GM21515 (cell line): ENCODE results near the gene MCUB.
"Not testable (repeated sequence)": the region's sequence is repeated elsewhere in the genome, so short reads cannot be mapped to it uniquely, and the experiment has no call there.

ENCODE experiments used
- ATAC-seq: cut with Tn5 transposase; IDR thresholded peaks from one replicate; pipeline ENCODE4 v1.9.1; 2021; ENCODE audit not compliant: unreplicated experiment

Gene MCUB

GRCh38 chr4:109676886-109677285 lies 116.8 kb downstream of the MCUB start:
- ATAC-seq, result no peak

GRCh38 chr4:109678472-109678871 lies 118.4 kb downstream of the MCUB start:
- ATAC-seq, result not testable (repeated sequence)

- ATAC-seq, result not testable (repeated sequence)
These were observed 118.9 kb downstream of the MCUB start for GRCh38 chr4:109678925-109679324.

- no peak for ATAC-seq
These were observed 122.8 kb downstream of the MCUB start for GRCh38 chr4:109682875-109683274.

GRCh38 chr4:109683621-109684253 lies 123.7 kb downstream of the MCUB start:
- no peak for ATAC-seq

- no peak for ATAC-seq
These were observed 124.7 kb downstream of the MCUB start for GRCh38 chr4:109684727-109685126.

- ATAC-seq, result peak; percentile 90
These were observed 130.8 kb downstream of the MCUB start for GRCh38 chr4:109690690-109691410.

GRCh38 chr4:109691411-109691920 lies 131.4 kb downstream of the MCUB start:
- no peak for ATAC-seq

- no peak for ATAC-seq
These were observed 138.6 kb downstream of the MCUB start for GRCh38 chr4:109698656-109699055.

GRCh38 chr4:109699553-109700225 lies 139.6 kb downstream of the MCUB start:
- ATAC-seq, result no peak

GRCh38 chr4:109701566-109702410 lies 141.7 kb downstream of the MCUB start:
- ATAC-seq, result no peak

GRCh38 chr4:109702950-109703663 lies 143.1 kb downstream of the MCUB start, which contains the start of gene CASP6:
TSS of gene CASP6 (minus strand) at chr4:109703445. CDS start at chr4:109703395, 50 bp downstream.
- peak; percentile 80 for ATAC-seq

GRCh38 chr4:109703664-109704361 lies 143.8 kb downstream of the MCUB start:
- no peak for ATAC-seq

- ATAC-seq, result no peak
These were observed 148.4 kb downstream of the MCUB start for GRCh38 chr4:109708435-109708834.

GRCh38 chr4:109708990-109709389 lies 148.9 kb downstream of the MCUB start:
- peak; percentile 98 for ATAC-seq

- ATAC-seq, result no peak
These were observed 153.5 kb downstream of the MCUB start for GRCh38 chr4:109713500-109713899.

- no peak for ATAC-seq
These were observed 158.7 kb downstream of the MCUB start for GRCh38 chr4:109718759-109719158.

GRCh38 chr4:109719604-109720003 lies 159.6 kb downstream of the MCUB start:
- no peak for ATAC-seq

- no peak for ATAC-seq
These were observed 161.0 kb downstream of the MCUB start for GRCh38 chr4:109721033-109721432.

GRCh38 chr4:109722357-109722756 lies 162.3 kb downstream of the MCUB start:
- ATAC-seq, result no peak
